Measurements from ENCODE around the gene SPACA6. TPM values are rescaled to one million over a fixed set of nuclear protein-coding genes. Genes with fewer than 3 reads are reported as not detected.

Gene SPACA6
- total RNA-seq, 1 experiment from 2014 or later = 49.8 TPM

DNA sequence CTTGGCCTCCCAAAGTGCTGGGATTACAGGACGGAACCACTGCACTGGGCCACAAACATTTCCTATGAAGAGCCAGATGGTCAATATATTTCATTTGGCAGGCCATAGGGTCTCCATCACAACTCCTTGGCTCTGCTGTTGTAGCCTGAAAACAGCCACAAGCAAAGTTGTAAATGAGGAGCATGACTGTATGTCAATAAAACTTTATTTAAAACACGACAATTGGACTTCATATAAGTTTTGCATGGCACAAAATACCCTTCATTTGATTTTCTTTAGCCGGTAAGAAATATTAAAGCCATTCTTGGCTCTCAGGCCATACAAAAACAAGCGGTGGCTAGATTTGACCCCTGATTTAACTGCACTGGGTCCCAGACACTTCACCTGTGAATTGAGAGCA lies 61.6 kb downstream of the SPACA6 start:
- no peaks in the 10 kb centered on the region for H3K9me3 ChIP-seq (ENCODE audit: low read length)
- no peaks in the 10 kb centered on the region for H3K36me3 ChIP-seq (ENCODE audit: insufficient read depth, low read length)
- no peak for DNase-seq
- peaks cover 27% of the 10 kb centered on the region for H3K4me1 ChIP-seq (ENCODE audit: low read length)
- H3K9me2 ChIP-seq (replicated peaks; ENCODE audit: insufficient read depth, low read length) = no peaks in the 10 kb centered on the region
- no peaks in the 10 kb centered on the region for H4K20me1 ChIP-seq (ENCODE audit: insufficient read depth, low read depth, low read length)
- no peak overlapping the region for H2AFZ ChIP-seq (ENCODE audit: low read length)
- no peak overlapping the region for H3K4me2 ChIP-seq (ENCODE audit: low read depth, low read length, poor library complexity, severe bottlenecking)
- no peak overlapping the region for H3K27ac ChIP-seq (ENCODE audit: low read length)
- no peak overlapping the region for H3K9ac ChIP-seq (ENCODE audit: low read length)
- H3K27me3 ChIP-seq (ENCODE audit: low read length) = no peaks in the 10 kb centered on the region
- H3K79me2 ChIP-seq (ENCODE audit: low read length) = no peaks in the 10 kb centered on the region
- H3K4me3 ChIP-seq (ENCODE audit: low read length) = no peak overlapping the region

Small RNA genes lying within 50 kb of the gene (small RNA-seq; reads per million reads assigned to genes)
- gene AC018755.2 (not detected), gene MIR125A (not detected), gene MIR99B (not detected), gene MIRLET7E (not detected)

Other genes with a start within 250 kb of the SPACA6 start
- gene SIGLEC8, start 234.9 kb upstream of the SPACA6 start, total RNA-seq (2014; rRNA removed; shearing (Covaris generic); ENCODE audit: low replicate concordance) = not detected in 2 replicates
- gene CEACAM18, start 214.8 kb upstream of the SPACA6 start, total RNA-seq (2014; rRNA removed; shearing (Covaris generic); ENCODE audit: low replicate concordance) = not detected in 2 replicates
- not detected in 2 replicates for gene SIGLEC12, start 191.5 kb upstream of the SPACA6 start, total RNA-seq (2014; rRNA removed; shearing (Covaris generic); ENCODE audit: low replicate concordance)
- gene SIGLEC6, start 161.7 kb upstream of the SPACA6 start, total RNA-seq (2014; rRNA removed; shearing (Covaris generic); ENCODE audit: low replicate concordance) = not detected in 2 replicates
- gene ZNF175, start 122.0 kb upstream of the SPACA6 start, total RNA-seq (2014; rRNA removed; shearing (Covaris generic); ENCODE audit: low replicate concordance) = 8.9 and 17.6 TPM in 2 replicates
- not detected in 2 replicates for gene SIGLEC5, start 62.9 kb upstream of the SPACA6 start, total RNA-seq (2014; rRNA removed; shearing (Covaris generic); ENCODE audit: low replicate concordance)
- gene SIGLEC14, start 46.5 kb upstream of the SPACA6 start, total RNA-seq (2014; rRNA removed; shearing (Covaris generic); ENCODE audit: low replicate concordance) = 1.0 TPM in 1 of 2 replicates, not detected in the other
- gene HAS1, start 30.7 kb downstream of the SPACA6 start, total RNA-seq (2014; rRNA removed; shearing (Covaris generic); ENCODE audit: low replicate concordance) = not detected in 2 replicates
- 5.8 and 14.8 TPM in 2 replicates for gene FPR1, start 58.5 kb downstream of the SPACA6 start, total RNA-seq (2014; rRNA removed; shearing (Covaris generic); ENCODE audit: low replicate concordance)
- 0.58 and 7.9 TPM in 2 replicates for gene FPR2, start 67.8 kb downstream of the SPACA6 start, total RNA-seq (2014; rRNA removed; shearing (Covaris generic); ENCODE audit: low replicate concordance)
- gene FPR3, start 101.8 kb downstream of the SPACA6 start, total RNA-seq (2014; rRNA removed; shearing (Covaris generic); ENCODE audit: low replicate concordance) = not detected in 2 replicates
- gene ZNF577, start 194.6 kb downstream of the SPACA6 start, total RNA-seq (2014; rRNA removed; shearing (Covaris generic); ENCODE audit: low replicate concordance) = 40.0 and 43.1 TPM in 2 replicates
- 14.0 and 14.5 TPM in 2 replicates for gene ZNF649, start 211.7 kb downstream of the SPACA6 start, total RNA-seq (2014; rRNA removed; shearing (Covaris generic); ENCODE audit: low replicate concordance)
- gene ZNF613, start 234.1 kb downstream of the SPACA6 start, total RNA-seq (2014; rRNA removed; shearing (Covaris generic); ENCODE audit: low replicate concordance) = 7.3 and 7.5 TPM in 2 replicates

All from Karpas-422 (cell line).